Measurements from ENCODE around the gene GPR39.

- TF ChIP-seq CTCF (conservative IDR thresholded peaks at IDR 0.05 in 1 of 2, IDR thresholded peaks at IDR 0.05 in 1 of 2; ENCODE audit: low read depth in 1 of 2, low read length in 2 of 2) (no peak), EZH2 (IDR thresholded peaks at IDR 0.05; ENCODE audit: low read length, missing control alignments) (no peak)
These were observed 202.1 kb downstream of the GPR39 start for GRCh38 chr2:132618734-132619133.
